Activated T-cell treated with anti-CD3 and anti-CD28 coated beads for 4 hours (primary cell): ENCODE measurements around the gene OR4N2.
"Not testable (repeated sequence)": the region's sequence is repeated elsewhere in the genome, so short reads cannot be mapped to it uniquely, and the experiment has no call there.

Experiments
- DNase-seq: peaks from one replicate; pipeline ENCODE4 v3.0.0-alpha.2; 2020

The OR4N2 gene

GRCh38 chr14:19838433-19838832, 34.9 kb downstream of the OR4N2 start:
- no peak for DNase-seq

- DNase-seq = no peak
Observed at GRCh38 chr14:19851365-19851764, 47.8 kb downstream of the OR4N2 start.

- not testable (repeated sequence) for DNase-seq
Observed at GRCh38 chr14:19866061-19866669, 62.6 kb downstream of the OR4N2 start.

GRCh38 chr14:19873178-19873577, 69.6 kb downstream of the OR4N2 start:
- DNase-seq = no peak

GRCh38 chr14:19874842-19875241, 71.3 kb downstream of the OR4N2 start, which contains the start of gene OR4K2:
TSS of gene OR4K2 (plus strand) at chr14:19875142. CDS start at chr14:19876268, 1,126 bp downstream.
- DNase-seq = no peak

- DNase-seq = no peak
Observed at GRCh38 chr14:19878029-19878642, 74.6 kb downstream of the OR4N2 start.
